Transverse colon (tissue), 4 donors: Measurements from ENCODE around the gene LDLRAD4.

Experiments
- CTCF ChIP-seq, 5 experiments: fragments of 200-600 bp in 3 of 5; fragments of 450-650 bp in 2 of 5; sonication (generic) in 3 of 5; IDR thresholded peaks; 1 replicate in 2 of 5; 2 replicates in 3 of 5; pipeline ENCODE4 v1.5.1; 2016 to 2017; ENCODE audit warnings: antibody characterized with exemption in 5 of 5, inconsistent platforms in 3 of 5, mild to moderate bottlenecking in 2 of 5, moderate library complexity in 1 of 5
- POLR2A ChIP-seq: fragments of 450-650 bp; IDR thresholded peaks from one replicate; pipeline ENCODE4 v1.6.1; 2016; ENCODE audit warnings: antibody characterized with exemption, mild to moderate bottlenecking, moderate library complexity
- POLR2AphosphoS5 ChIP-seq, 3 donors: sonication (generic); formaldehyde crosslinking; IDR thresholded peaks; one replicate each; pipeline ENCODE4 v1.6.1; 2016; ENCODE audit warnings: antibody characterized with exemption in 3 of 3

- no peak for TF ChIP-seq CTCF (IDR thresholded peaks at IDR 0.05)
- TF ChIP-seq POLR2AphosphoS5 (IDR thresholded peaks at IDR 0.05), result no peak
- no peak for TF ChIP-seq POLR2A
Observed at GRCh38 chr18:13434854-13435253, 216.3 kb downstream of the LDLRAD4 start.
